Measurements from ENCODE around the gene RNU7-1.
A peak's percentile ranks its signal among the peaks of the same experiment; 100 is the strongest.

Gene RNU7-1

GRCh38 chr12:6937481-6938352 is 5.9 kb upstream of the RNU7-1 start:
- Histone ChIP-seq H3K36me3 (replicated peaks; ENCODE audit: insufficient read depth, low read length) (no peaks in the 10 kb centered on the region), H3K27ac (ENCODE audit: low read length) (peak overlapping the region; percentile 88), H3F3A (ENCODE audit: insufficient read depth, low read length) (peaks cover 8% of the 10 kb centered on the region; the same call in 1 of the 2 replicates)

GRCh38 chr12:6938353-6939190 is 5.0 kb upstream of the RNU7-1 start:
- Histone ChIP-seq H3K79me2 (ENCODE audit: low read length) (peaks cover 21% of the 10 kb centered on the region), H4K20me1 (ENCODE audit: insufficient read depth, low read length) (no peaks in the 10 kb centered on the region), H3K27ac (ENCODE audit: low read length) (peak overlapping the region; percentile 88; the same call in 1 of the 2 replicates), H3K36me3 (replicated peaks; ENCODE audit: insufficient read depth, low read length) (no peaks in the 10 kb centered on the region), H3K4me3 (ENCODE audit: low read length) (peak overlapping the region; percentile 11; the same call in 1 of the 2 replicates), H3K9me3 (replicated peaks; ENCODE audit: insufficient read depth, low read length) (no peaks in the 10 kb centered on the region), H3K9me2 (replicated peaks; ENCODE audit: insufficient read depth, low read length) (no peaks in the 10 kb centered on the region), H3K4me2 (ENCODE audit: low read depth, low read length) (peak overlapping the region; percentile 42; the same call in 1 of the 2 replicates), H3K9ac (ENCODE audit: low read length) (peak overlapping the region; percentile 44), H3K27me3 (replicated peaks; ENCODE audit: insufficient read depth, low read length) (no peaks in the 10 kb centered on the region), H3F3A (ENCODE audit: insufficient read depth, low read length) (peaks cover 15% of the 10 kb centered on the region), H2AFZ (ENCODE audit: low read length) (no peak overlapping the region), H3K4me1 (ENCODE audit: low read length) (peaks cover 8% of the 10 kb centered on the region; the same call in 1 of the 2 replicates)
- DNase-seq = no peak
- TF ChIP-seq EZH2phosphoT487 (IDR thresholded peaks at IDR 0.05; ENCODE audit: low read length) (no peak), EZH2 (optimal IDR thresholded peaks at IDR 0.05; ENCODE audit: low read depth, low read length) (no peak), CTCF (IDR thresholded peaks at IDR 0.05; ENCODE audit: low read length) (no peak)

More at GRCh38 chr12:6937481-6938352, 5.9 kb upstream of the RNU7-1 start:
- peak overlapping the region; percentile 47; the same call in 1 of the 2 replicates for H2AFZ ChIP-seq (ENCODE audit: low read length)
- H3K79me2 ChIP-seq (ENCODE audit: low read length) = peaks cover 29% of the 10 kb centered on the region
- H3K4me2 ChIP-seq (ENCODE audit: low read depth, low read length) = peak overlapping the region; percentile 76
- H3K9me3 ChIP-seq (replicated peaks; ENCODE audit: insufficient read depth, low read length) = no peaks in the 10 kb centered on the region
- H3K4me3 ChIP-seq (ENCODE audit: low read length) = peak overlapping the region; percentile 67
- H3K4me1 ChIP-seq (ENCODE audit: low read length) = peaks cover 8% of the 10 kb centered on the region; the same call in 1 of the 2 replicates
- peak; percentile 97 for DNase-seq
- H3K9me2 ChIP-seq (replicated peaks; ENCODE audit: insufficient read depth, low read length) = no peaks in the 10 kb centered on the region
- H4K20me1 ChIP-seq (ENCODE audit: insufficient read depth, low read length) = no peaks in the 10 kb centered on the region
- H3K9ac ChIP-seq (ENCODE audit: low read length) = peak overlapping the region; percentile 95
- no peaks in the 10 kb centered on the region for H3K27me3 ChIP-seq (replicated peaks; ENCODE audit: insufficient read depth, low read length)
- TF ChIP-seq EZH2phosphoT487 (IDR thresholded peaks at IDR 0.05; ENCODE audit: low read length) (no peak), CTCF (IDR thresholded peaks at IDR 0.05; ENCODE audit: low read length) (peak; percentile 94)

GRCh38 chr12:6939191-6939540 is 4.5 kb upstream of the RNU7-1 start:
- H3K4me1 ChIP-seq (ENCODE audit: low read length) = peaks cover 8% of the 10 kb centered on the region; the same call in 1 of the 2 replicates
- no peak overlapping the region for H3K27ac ChIP-seq (ENCODE audit: low read length)
- TF ChIP-seq EZH2phosphoT487 (IDR thresholded peaks at IDR 0.05; ENCODE audit: low read length) = no peak
- TF ChIP-seq EZH2 (optimal IDR thresholded peaks at IDR 0.05; ENCODE audit: low read depth, low read length) = no peak
- TF ChIP-seq CTCF (IDR thresholded peaks at IDR 0.05; ENCODE audit: low read length) = no peak
- H3K79me2 ChIP-seq (ENCODE audit: low read length) = peaks cover 19% of the 10 kb centered on the region
- no peaks in the 10 kb centered on the region for H3K27me3 ChIP-seq (replicated peaks; ENCODE audit: insufficient read depth, low read length)
- no peak overlapping the region for H3K4me2 ChIP-seq (ENCODE audit: low read depth, low read length)
- H4K20me1 ChIP-seq (ENCODE audit: insufficient read depth, low read length) = no peaks in the 10 kb centered on the region
- DNase-seq = no peak
- no peak overlapping the region for H3K4me3 ChIP-seq (ENCODE audit: low read length)
- no peaks in the 10 kb centered on the region for H3K36me3 ChIP-seq (replicated peaks; ENCODE audit: insufficient read depth, low read length)
- H3K9ac ChIP-seq (ENCODE audit: low read length) = no peak overlapping the region
- no peaks in the 10 kb centered on the region for H3K9me3 ChIP-seq (replicated peaks; ENCODE audit: insufficient read depth, low read length)
- peaks cover 19% of the 10 kb centered on the region for H3F3A ChIP-seq (ENCODE audit: insufficient read depth, low read length)
- H3K9me2 ChIP-seq (replicated peaks; ENCODE audit: insufficient read depth, low read length) = no peaks in the 10 kb centered on the region
- no peak overlapping the region for H2AFZ ChIP-seq (ENCODE audit: low read length)
